CD4-positive, CD25-positive, alpha-beta regulatory T cell (primary cell): ENCODE data around the gene ASCL2. TPM values are rescaled to one million over a fixed set of nuclear protein-coding genes. Genes with fewer than 3 reads are reported as not detected.
A peak's percentile ranks its signal among the peaks of the same experiment; 100 is the strongest.

Experiments
- ATAC-seq, 2 donors: fragments of 150-1000 bp; cut with Tn5 transposase; one replicate each; pipeline ENCODE4 v1.10.0; 2021; ENCODE audit warnings: low read depth in 2 of 2, moderate number of reproducible peaks in 2 of 2, moderate library complexity in 1 of 2
- DNase-seq, 3 donors: peaks; one replicate each; pipeline versions ENCODE4 v3.0.0 to v3.0.0-alpha.2; 2012 to 2022; ENCODE audit warnings: mixed read lengths in 1 of 3
- H3K27ac ChIP-seq: one replicate; pipeline ENCODE4 v1.7.0; 2013; ENCODE audit warnings: mild to moderate bottlenecking, low read length; ENCODE audit not compliant: insufficient read depth, poor library complexity, severe bottlenecking
- H3K27me3 ChIP-seq: one replicate; pipeline ENCODE4 v1.7.0; 2013; ENCODE audit warnings: low read length; ENCODE audit not compliant: control insufficient read depth, insufficient read depth
- H3K36me3 ChIP-seq: one replicate; pipeline ENCODE4 v1.7.0; 2013; ENCODE audit warnings: mild to moderate bottlenecking, low read length, moderate library complexity; ENCODE audit not compliant: control insufficient read depth, insufficient read depth
- H3K4me1 ChIP-seq: 2 replicates; pipeline ENCODE4 v1.7.0; 2013; ENCODE audit warnings: mild to moderate bottlenecking, low read length; ENCODE audit not compliant: insufficient read depth, control insufficient read depth, poor library complexity, severe bottlenecking
- H3K4me3 ChIP-seq: one replicate; pipeline ENCODE4 v1.7.0; 2013; ENCODE audit warnings: low read depth, mild to moderate bottlenecking, low read length, moderate library complexity
- H3K9me3 ChIP-seq, 2 experiments: 1 replicate in 1 of 2; 2 replicates in 1 of 2; pipeline ENCODE4 v1.7.0; 2013; ENCODE audit warnings: low read length in 2 of 2, mild to moderate bottlenecking in 1 of 2, moderate library complexity in 1 of 2; ENCODE audit not compliant: control insufficient read depth in 2 of 2
- H3K27ac Mint-ChIP-seq, 3 donors: one replicate each; pipeline ENCODE4 v1.8.0; 2020 to 2022; ENCODE audit warnings: mild to moderate bottlenecking in 3 of 3, mixed read lengths in 3 of 3, moderate library complexity in 2 of 3
- H3K27me3 Mint-ChIP-seq: one replicate; pipeline ENCODE4 v1.8.0; 2022; ENCODE audit warnings: mild to moderate bottlenecking, mixed read lengths
- H3K36me3 Mint-ChIP-seq: one replicate; pipeline ENCODE4 v1.8.0; 2020; ENCODE audit warnings: mixed read lengths
- H3K4me1 Mint-ChIP-seq, 4 donors: one replicate each; pipeline ENCODE4 v1.8.0; 2020 to 2022; ENCODE audit warnings: mixed read lengths in 4 of 4, mild to moderate bottlenecking in 1 of 4
- H3K4me3 Mint-ChIP-seq, 4 donors: one replicate each; pipeline ENCODE4 v1.8.0; 2020 to 2022; ENCODE audit warnings: mild to moderate bottlenecking in 4 of 4, mixed read lengths in 4 of 4, moderate library complexity in 3 of 4
- H3K9me3 Mint-ChIP-seq, 7 donors: one replicate each; pipeline ENCODE4 v1.8.0; 2020 to 2022; ENCODE audit warnings: mixed read lengths in 7 of 7, mild to moderate bottlenecking in 3 of 7, moderate library complexity in 2 of 7
- polyA plus RNA-seq, 4 donors: library from polyadenylated mRNA; unstranded; fragments of 300-500 nt; fragmentation: Illumina TruSeq; gene quantifications; one replicate each; pipeline ENCODE4 v1.2.3, GENCODE V29; 2021
- total RNA-seq: library from RNA; stranded (reverse); gene quantifications from one replicate; pipeline ENCODE4 v1.2.3, GENCODE V29; 2022

The ASCL2 gene
- total and polyA plus RNA-seq, 5 donors from 2014 or later, result 0.13 to 0.47 (median 0.20) TPM

DNA sequence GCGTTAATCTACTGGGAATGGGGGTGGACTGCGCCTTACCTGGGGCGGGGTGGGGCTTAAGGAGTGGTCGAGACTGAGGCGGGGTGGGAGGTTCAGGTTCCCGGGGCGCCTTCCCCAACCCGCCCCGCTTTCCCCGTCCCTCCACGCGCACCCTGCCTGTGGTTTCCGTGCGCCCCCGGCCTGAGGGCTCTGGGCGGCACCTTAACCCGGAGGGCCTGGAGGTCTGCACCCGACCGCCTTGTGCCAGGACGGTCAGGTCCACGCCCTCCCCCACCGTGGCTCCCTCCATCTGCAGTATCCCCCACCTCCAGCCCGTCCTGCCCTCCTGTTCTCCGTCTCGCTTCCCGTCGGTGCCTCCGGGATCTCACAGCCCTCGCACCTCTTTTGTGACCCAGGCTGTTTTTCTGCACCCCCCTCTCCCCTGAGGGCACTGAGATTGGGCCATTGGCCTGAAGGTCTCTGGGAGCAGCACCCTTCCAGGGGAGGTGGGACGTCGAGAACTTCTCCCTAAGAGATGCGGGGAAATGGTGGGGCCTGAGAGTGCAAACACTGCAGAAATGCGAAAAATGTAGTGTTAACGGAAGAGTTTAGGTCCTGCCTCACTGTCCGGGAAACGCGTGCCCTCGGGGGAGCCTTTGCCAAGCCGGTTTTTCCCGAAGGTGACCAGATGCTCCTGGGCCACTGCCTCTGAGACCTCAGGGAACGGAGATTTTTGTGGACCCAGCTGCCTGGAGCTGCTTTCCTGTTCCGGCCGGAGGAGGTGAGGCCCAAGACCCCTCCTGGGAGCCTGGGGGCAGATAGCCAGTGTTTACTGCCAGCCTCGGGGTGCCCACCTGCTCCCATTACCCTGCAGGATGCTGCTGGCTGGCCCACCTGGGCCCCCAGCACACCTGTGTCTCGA lies 1.2 kb upstream of the ASCL2 start:
- peaks cover 31% of the 10 kb centered on the region for H3K27me3 Mint-ChIP-seq
- H3K4me1 ChIP-seq, result peaks cover 28% of the 10 kb centered on the region
- ATAC-seq, result no peak
- no peaks in the 10 kb centered on the region for H3K27me3 ChIP-seq
- H3K4me1 Mint-ChIP-seq, result peaks cover 0 to 24% (median 3%) of the 10 kb centered on the region in 4 donors
- no peak for DNase-seq
- H3K9me3 Mint-ChIP-seq, result peaks cover 0 to under 1% (median 0%) of the 10 kb centered on the region in 7 donors
- no peak overlapping the region for H3K4me3 ChIP-seq
- H3K36me3 ChIP-seq, result no peaks in the 10 kb centered on the region
- no peaks in the 10 kb centered on the region for H3K36me3 Mint-ChIP-seq
- no peak overlapping the region for H3K27ac Mint-ChIP-seq
- H3K9me3 ChIP-seq, result no peaks in the 10 kb centered on the region
- H3K4me3 Mint-ChIP-seq, result peak overlapping the region in 3 of 4 donors; percentile 18 to 46 (median 26)
- no peak overlapping the region for H3K27ac ChIP-seq

DNA sequence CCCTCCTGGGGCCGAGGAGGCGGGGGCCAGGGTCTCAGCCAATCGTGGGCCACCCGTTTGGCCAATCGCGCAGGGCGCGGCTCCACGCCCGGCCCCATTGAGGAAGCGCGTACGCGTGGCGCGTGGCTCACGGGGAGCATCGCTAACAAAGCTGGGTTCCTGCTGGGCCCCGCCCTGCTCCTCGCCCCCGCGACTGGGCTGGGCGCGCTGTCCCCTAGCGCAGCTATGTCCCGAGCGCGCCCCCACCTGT lies 614 bp upstream of the ASCL2 start:
- no peaks in the 10 kb centered on the region for H3K27me3 ChIP-seq
- no peak overlapping the region for H3K27ac ChIP-seq
- H3K36me3 Mint-ChIP-seq, result no peaks in the 10 kb centered on the region
- H3K9me3 Mint-ChIP-seq, result no peaks in the 10 kb centered on the region
- no peaks in the 10 kb centered on the region for H3K9me3 ChIP-seq
- peaks cover 34% of the 10 kb centered on the region for H3K4me1 ChIP-seq
- ATAC-seq (peak; percentile 22 to 33), DNase-seq (peak; percentile 28 to 33 (median 33))
- H3K27ac Mint-ChIP-seq, result no peak overlapping the region
- H3K27me3 Mint-ChIP-seq, result peaks cover 34% of the 10 kb centered on the region
- no peaks in the 10 kb centered on the region for H3K36me3 ChIP-seq
- no peak overlapping the region for H3K4me3 Mint-ChIP-seq
- no peak overlapping the region for H3K4me3 ChIP-seq
- H3K4me1 Mint-ChIP-seq, result peaks cover 0 to 28% (median 3%) of the 10 kb centered on the region in 4 donors

GRCh38 chr11:2269601-2270321 lies 627 bp downstream of the ASCL2 start:
- Histone ChIP-seq H3K9me3 (no peaks in the 10 kb centered on the region), H3K36me3 (no peaks in the 10 kb centered on the region), H3K27me3 (no peaks in the 10 kb centered on the region), H3K27ac (no peak overlapping the region), H3K4me3 (no peak overlapping the region), H3K4me1 (peaks cover 41% of the 10 kb centered on the region)
- Mint-ChIP-seq H3K27ac (no peak overlapping the region), H3K36me3 (no peaks in the 10 kb centered on the region), H3K4me1 (peaks cover 0 to 37% (median 13%) of the 10 kb centered on the region in 4 donors), H3K9me3 (no peaks in the 10 kb centered on the region), H3K27me3 (peaks cover 34% of the 10 kb centered on the region), H3K4me3 (no peak overlapping the region)
- DNase-seq, result peak in 2 of 3 donors; percentile 39 to 77
- ATAC-seq, result peak in 1 of 2 donors; percentile 37

DNA sequence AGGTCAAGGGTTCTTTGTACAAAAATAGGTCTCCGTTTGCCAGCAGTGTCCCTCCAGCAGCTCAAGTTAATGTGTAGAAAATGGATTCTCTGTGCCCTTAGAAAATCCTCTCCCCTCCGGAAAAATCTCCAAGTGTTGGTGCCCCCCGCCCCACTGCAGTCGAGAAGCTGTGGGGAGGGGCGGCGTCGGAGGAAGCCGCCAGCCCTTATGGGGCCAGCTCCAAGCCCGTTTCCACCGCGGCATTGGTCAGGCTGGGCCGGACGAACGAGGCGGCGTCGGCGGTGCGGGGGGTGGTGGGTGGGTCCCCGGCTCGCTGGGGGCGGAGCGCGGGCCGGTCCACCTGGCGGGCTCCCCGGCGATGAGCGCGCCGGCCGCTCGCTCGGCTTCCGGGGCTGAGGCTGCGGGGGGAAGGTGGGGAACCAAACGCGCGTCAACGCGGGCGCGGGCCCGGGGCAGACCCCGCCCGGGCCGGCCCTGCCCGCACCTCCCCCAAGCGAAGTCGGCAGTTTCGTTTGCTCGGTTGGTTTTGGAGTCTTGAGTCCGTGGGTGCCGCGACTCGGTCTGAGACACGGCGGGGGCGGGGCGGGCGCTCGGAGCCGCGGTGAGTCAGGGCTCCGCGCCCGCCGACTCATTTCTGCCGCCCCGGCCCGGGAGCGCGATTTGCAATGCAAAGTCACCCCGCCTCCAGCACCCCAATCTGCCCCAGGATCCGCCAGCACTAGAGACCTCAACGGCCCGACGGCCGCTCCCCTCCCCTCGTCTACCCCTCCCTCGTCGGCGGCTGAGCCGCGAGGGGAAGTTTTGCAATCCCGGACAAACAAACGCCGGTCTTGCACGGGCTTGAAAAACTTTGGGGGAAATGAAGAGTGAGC lies 1.4 kb downstream of the ASCL2 start:
- Mint-ChIP-seq H3K27ac (no peak overlapping the region), H3K9me3 (no peaks in the 10 kb centered on the region), H3K4me3 (peak overlapping the region; percentile 38 to 72 (median 62)), H3K36me3 (no peaks in the 10 kb centered on the region), H3K4me1 (peaks cover 0 to 37% (median 14%) of the 10 kb centered on the region in 4 donors), H3K27me3 (peaks cover 34% of the 10 kb centered on the region)
- Histone ChIP-seq H3K4me1 (peaks cover 41% of the 10 kb centered on the region), H3K9me3 (no peaks in the 10 kb centered on the region), H3K4me3 (no peak overlapping the region), H3K27ac (no peak overlapping the region), H3K36me3 (no peaks in the 10 kb centered on the region), H3K27me3 (no peaks in the 10 kb centered on the region)
- DNase-seq (peak in 1 of 3 donors; percentile 38), ATAC-seq (peak; percentile 15 to 19)

DNA sequence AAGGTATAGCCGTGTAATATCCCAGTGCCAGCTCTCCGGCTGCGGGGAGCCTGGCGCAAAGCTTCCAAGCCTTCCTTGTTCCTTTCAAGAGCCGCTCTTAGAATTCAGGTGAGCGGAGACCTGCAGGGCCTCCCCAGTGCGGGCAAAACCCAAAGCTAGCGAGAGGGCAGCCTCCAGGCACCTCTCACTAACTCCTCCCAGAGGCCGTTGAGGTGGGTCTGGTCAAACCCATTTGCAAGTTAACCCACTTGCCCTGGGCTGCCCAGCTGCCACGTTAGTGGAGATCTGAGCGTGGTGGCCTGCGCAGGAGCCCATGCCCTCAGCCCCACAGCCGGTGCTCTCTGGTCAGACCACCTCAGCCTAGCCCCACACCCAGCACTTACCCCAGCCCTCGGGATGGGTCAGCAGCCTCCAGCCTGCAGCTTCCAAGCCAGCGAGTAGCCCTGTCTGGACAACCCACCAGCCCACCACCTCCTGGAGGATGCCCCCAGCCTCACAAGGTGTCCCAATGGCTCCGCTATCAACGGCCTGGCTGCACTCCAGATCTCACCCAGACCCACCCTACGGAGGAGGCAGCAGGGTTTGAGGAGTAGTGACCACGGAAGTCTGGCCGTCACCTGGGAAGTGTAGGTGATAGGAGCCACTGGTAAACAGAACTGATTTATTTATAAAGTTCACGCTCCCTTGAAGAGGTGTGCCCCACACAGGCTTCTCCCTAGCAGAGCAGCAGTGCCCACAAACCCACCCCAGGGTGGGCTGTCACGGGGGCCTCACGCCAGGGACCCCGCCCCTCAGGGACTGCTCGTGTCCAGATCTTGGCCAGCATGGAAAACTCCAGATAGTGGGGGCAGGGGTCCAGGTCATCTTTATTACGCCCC lies 2.3 kb downstream of the ASCL2 start:
- Histone ChIP-seq H3K27ac (no peak overlapping the region), H3K9me3 (no peaks in the 10 kb centered on the region), H3K36me3 (no peaks in the 10 kb centered on the region), H3K4me3 (no peak overlapping the region), H3K27me3 (no peaks in the 10 kb centered on the region), H3K4me1 (peaks cover 41% of the 10 kb centered on the region)
- peak overlapping the region; percentile 38 to 72 (median 62) for H3K4me3 Mint-ChIP-seq
- DNase-seq, result no peak
- H3K36me3 Mint-ChIP-seq, result no peaks in the 10 kb centered on the region
- H3K27ac Mint-ChIP-seq, result no peak overlapping the region
- peaks cover 28% of the 10 kb centered on the region for H3K27me3 Mint-ChIP-seq
- no peaks in the 10 kb centered on the region for H3K9me3 Mint-ChIP-seq
- peaks cover 0 to 37% (median 14%) of the 10 kb centered on the region in 4 donors for H3K4me1 Mint-ChIP-seq
- no peak for ATAC-seq

- Mint-ChIP-seq H3K4me1 (peaks cover 0 to 35% (median 14%) of the 10 kb centered on the region in 4 donors), H3K27me3 (peaks cover 21% of the 10 kb centered on the region), H3K36me3 (no peaks in the 10 kb centered on the region), H3K27ac (no peak overlapping the region), H3K4me3 (no peak overlapping the region), H3K9me3 (no peaks in the 10 kb centered on the region)
- H3K4me1 ChIP-seq, result peaks cover 41% of the 10 kb centered on the region
- H3K27me3 ChIP-seq, result no peaks in the 10 kb centered on the region
- no peak overlapping the region for H3K27ac ChIP-seq
- DNase-seq (no peak), ATAC-seq (no peak)
- no peak overlapping the region for H3K4me3 ChIP-seq
- H3K9me3 ChIP-seq, result no peaks in the 10 kb centered on the region
- no peaks in the 10 kb centered on the region for H3K36me3 ChIP-seq
These were observed 3.0 kb downstream of the ASCL2 start for GRCh38 chr11:2267306-2267850.
